ENCODE results near the gene RAB3GAP1.
"Not testable (repeated sequence)": the region's sequence is repeated elsewhere in the genome, so short reads cannot be mapped to it uniquely, and the experiment has no call there.

The RAB3GAP1 gene

DNA sequence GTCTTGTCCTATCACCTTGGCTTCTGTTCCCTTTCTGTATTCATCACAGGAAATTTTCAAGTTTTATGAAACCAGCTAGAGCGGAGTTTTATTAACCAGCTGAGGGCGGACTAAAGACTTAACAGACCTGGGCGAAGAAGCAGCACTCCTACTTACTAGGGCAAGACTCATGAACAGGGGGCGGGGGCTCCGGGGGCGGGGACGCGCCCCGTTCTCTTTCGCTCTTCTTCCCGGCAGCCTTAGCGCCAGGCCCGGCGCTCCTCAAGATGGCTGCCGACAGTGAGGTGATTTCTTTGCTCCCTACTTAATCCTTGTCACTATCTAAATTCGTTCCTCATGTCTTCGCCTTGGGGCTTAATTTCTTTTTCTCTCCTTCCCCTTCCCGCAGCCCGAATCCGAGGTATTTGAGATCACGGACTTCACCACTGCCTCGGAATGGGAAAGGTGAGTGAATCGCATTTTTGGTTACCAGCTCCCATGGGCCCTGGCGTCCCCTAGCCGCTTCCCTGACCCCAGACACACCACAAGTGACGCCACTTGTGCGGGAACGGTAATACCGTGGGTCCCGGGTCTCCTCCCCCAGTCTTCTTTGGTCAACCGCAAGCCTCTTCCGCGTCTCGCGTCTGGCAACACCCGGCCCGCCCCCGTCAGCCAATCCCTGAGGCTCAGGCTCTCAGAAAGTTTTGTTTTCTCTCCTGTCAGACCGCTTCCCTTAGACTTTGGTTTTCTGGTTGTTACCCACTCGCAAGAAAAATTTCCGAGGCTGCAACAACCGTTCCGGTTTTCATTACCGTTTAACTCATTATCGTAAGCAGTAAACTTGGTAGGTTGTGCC is at the start of gene RAB3GAP1:
RAB3GAP1 (plus strand) TSS at position 251 of the 835 bp plus-strand sequence; CDS start at position 267, 16 bp downstream.
- peak; percentile 87 for DNase-seq

- no peak for DNase-seq
Measured at GRCh38 chr2:135002836-135003235, 49.3 kb upstream of the RAB3GAP1 start.

GRCh38 chr2:135004005-135004746 is 47.9 kb upstream of the RAB3GAP1 start:
- peak; percentile 68 for DNase-seq

GRCh38 chr2:135005753-135006152 is 46.3 kb upstream of the RAB3GAP1 start:
- no peak for DNase-seq

DNA sequence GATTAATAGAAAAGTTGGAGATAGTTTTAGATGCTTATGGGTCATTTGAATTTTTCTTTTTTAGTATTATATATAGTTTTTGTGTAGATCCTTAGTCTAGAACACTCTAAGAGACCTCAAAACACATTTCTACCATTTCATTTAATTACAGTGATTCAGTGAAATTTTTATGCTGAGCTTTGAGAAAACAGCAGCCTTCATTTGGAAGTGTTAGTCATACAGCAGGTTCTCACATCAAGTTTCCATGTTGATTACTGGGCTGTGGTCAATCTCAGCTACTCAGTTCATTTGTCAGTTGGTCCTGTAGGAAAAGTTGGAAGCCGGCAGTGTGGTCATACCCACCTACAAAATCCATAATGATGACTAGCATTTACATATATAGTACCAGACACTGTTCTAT is 42.8 kb upstream of the RAB3GAP1 start:
- DNase-seq = no peak

GRCh38 chr2:135010200-135010942 is 41.7 kb upstream of the RAB3GAP1 start:
- no peak for DNase-seq

GRCh38 chr2:135011633-135012032 is 40.5 kb upstream of the RAB3GAP1 start:
- no peak for DNase-seq

DNA sequence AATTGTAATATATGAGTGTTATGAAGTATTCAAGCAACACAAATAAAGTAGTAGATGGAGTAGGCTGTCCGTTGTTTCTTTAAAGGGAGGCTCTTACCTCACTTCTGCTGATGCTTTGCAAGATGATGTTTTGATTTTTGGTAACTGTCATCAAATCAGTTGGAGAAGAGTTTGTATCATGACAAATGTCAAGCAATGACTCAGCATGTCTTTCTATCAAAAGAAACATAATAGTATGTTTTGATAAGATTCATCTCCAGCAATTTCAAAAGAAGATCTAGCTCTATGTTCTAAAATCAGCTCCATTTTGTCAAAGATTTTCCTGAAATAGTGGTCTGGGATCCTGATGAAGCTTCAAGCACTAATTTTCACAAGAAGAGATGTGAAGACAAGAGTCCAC is 30.5 kb upstream of the RAB3GAP1 start:
- no peak for DNase-seq

DNA sequence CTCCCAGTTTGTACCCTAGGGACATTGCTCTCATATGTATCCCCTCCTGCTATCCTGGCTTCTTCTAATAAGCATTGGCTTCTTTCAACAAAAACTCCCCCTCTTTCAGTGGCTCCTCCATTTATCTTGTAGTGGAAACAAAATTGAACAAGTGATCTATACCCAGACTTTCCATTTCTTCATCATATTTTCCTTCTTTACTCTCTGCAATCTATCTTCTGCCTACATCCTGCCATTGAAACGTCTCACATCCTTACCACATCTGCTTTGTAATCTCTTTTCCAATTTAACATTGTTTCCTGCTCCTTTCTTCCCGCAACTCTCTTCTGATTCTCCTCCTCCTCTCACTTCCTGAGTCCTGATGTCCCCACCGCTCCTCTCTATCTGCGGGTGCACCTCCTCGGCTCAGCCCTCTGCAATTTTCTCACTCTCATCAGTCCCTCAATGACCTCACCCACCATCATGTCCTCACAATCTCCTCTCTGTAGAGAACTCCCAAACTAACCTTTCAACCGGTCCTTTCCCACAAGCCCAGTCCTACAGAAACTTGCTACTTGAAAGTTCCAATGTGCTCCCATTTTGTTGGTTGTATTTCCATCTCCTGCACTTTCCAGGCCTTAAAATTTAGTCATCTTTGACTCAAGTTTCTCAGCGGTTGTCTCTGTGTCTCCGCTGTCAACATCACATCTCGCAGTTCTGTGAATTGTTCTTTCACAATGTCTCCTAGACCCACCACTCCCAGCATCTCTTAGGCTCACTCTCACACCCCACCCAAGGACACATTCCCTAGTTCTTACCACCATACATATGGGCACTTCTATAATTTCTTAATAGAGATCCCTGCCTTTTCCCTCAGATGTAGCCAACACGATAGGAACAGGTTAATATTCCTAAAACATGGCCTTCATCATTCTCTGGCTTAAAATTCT is 28.9 kb upstream of the RAB3GAP1 start:
- DNase-seq = no peak

GRCh38 chr2:135023886-135024485 is 28.1 kb upstream of the RAB3GAP1 start:
- DNase-seq = no peak

- DNase-seq = no peak
Measured at GRCh38 chr2:135029481-135030134, 22.5 kb upstream of the RAB3GAP1 start.

- DNase-seq = peak; percentile 26
Measured at GRCh38 chr2:135030826-135031225, 21.3 kb upstream of the RAB3GAP1 start.

GRCh38 chr2:135033216-135033615 is 18.9 kb upstream of the RAB3GAP1 start:
- DNase-seq = not testable (repeated sequence)

- DNase-seq = no peak
Measured at GRCh38 chr2:135037831-135038230, 14.3 kb upstream of the RAB3GAP1 start.

GRCh38 chr2:135043345-135043744 is 8.7 kb upstream of the RAB3GAP1 start:
- DNase-seq = no peak

DNA sequence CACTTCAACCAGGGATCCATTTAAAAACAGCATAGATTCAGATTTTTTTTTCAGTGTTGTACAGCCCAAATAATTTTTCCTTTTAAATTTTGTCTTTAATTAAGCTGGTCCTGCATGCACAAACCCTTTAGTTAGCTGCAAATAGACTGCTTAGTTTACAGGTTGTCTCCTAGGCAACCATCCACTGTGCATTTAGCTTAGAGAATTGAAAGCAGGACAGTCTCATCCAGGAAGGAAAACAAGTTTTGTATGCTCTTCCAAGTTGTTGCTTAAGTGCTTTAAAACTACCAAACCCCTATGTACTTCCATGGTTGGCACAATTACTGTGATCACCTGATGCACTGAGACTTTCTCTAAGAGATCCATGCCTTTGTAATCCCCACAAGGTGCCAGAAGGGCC is 4.8 kb upstream of the RAB3GAP1 start, which contains the start of gene MAP3K19:
MAP3K19 (minus strand) TSS at position 148 of the 400 bp plus-strand sequence. CDS start 22,800 bp downstream, outside the sequence.
- DNase-seq = no peak

DNA sequence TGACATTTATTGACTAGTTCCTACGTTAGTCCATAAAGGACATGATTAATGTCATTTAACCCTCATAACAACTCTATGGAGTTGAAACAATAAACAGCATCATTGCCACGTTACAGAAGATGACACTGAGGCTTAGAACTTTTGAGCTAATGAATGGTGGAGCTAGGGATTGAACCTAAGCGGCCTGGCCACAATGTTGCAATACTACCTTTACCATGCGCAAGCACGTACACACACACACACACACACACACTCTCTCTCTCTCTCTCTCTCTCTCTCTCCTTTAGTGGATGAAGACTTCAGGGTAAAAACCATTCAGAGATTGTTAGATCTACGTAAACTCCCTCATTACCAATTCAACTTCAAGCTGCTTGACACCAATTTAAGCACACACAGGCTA is 4.0 kb upstream of the RAB3GAP1 start:
- DNase-seq = no peak

GRCh38 chr2:135050132-135050531 is 2.0 kb upstream of the RAB3GAP1 start:
- DNase-seq = no peak

DNA sequence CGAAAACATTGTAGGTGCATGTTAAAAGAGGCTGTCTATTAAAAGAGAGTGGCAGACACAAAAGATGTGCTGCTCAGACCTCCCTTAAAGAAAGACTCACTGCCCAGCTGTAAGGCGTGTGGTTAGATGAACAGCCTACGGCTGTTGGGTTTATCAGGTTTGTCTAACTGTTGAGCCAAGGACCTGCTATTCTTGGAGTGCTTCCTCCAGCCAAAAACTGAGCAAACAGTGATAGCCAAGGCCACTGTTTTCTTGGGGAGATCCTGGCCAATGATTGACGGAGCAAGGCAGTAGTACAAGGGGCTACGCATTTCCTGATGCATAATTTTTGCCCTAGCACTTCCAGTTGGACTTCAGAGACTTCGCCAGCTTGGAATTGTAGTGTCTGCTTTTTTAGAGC is 1.4 kb upstream of the RAB3GAP1 start:
- DNase-seq = peak; percentile 26

GRCh38 chr2:135052997-135053474 is 944 bp downstream of the RAB3GAP1 start:
- DNase-seq = no peak
